Erythroblast (primary cell): ENCODE data around the gene KIF5C.

Experiments
- GATA1 ChIP-seq: IDR thresholded peaks from 2 replicates; pipeline ENCODE4 v1.6.1; 2011; ENCODE audit warnings: low read depth, mild to moderate bottlenecking, control low read depth, low read length, moderate library complexity
- POLR2A ChIP-seq: IDR thresholded peaks from 2 replicates; pipeline ENCODE4 v1.6.1; 2011; ENCODE audit warnings: mild to moderate bottlenecking, low read length

DNA sequence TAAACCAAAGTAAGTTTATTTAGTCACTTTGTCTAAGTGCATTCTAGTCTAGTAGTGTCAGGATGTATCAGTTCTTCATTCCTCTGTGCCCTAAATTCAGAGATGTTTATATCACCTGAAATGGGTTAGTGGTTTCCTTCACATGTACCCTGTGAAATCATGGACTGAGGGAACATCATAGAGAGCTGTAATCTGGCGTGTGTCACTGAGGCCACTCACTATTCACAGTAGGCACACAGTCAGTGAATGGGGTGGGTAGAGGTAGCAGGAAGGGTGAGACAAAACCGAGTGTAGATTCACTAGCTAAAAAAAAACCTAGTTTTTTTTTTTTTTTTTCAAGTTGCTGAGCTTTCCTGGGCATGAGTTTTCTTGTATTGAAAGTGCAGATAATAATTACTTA lies 5.6 kb downstream of the KIF5C start:
- TF ChIP-seq POLR2A (no peak), GATA1 (no peak)
